GM12872 (cell line): Measurements from ENCODE around the gene ZNF594.

Source experiments
- TF ChIP-seq, protein P1 (sequence below): IDR thresholded peaks from 3 replicates; pipeline ENCODE4 v1.5.1; 2011; ENCODE audit warnings: low read depth, mild to moderate bottlenecking, low read length, moderate library complexity; ENCODE audit not compliant: insufficient read depth

Gene ZNF594

GRCh38 chr17:5183410-5183793 lies 8.3 kb downstream of the ZNF594 start:
- TF ChIP-seq, protein P1, sequence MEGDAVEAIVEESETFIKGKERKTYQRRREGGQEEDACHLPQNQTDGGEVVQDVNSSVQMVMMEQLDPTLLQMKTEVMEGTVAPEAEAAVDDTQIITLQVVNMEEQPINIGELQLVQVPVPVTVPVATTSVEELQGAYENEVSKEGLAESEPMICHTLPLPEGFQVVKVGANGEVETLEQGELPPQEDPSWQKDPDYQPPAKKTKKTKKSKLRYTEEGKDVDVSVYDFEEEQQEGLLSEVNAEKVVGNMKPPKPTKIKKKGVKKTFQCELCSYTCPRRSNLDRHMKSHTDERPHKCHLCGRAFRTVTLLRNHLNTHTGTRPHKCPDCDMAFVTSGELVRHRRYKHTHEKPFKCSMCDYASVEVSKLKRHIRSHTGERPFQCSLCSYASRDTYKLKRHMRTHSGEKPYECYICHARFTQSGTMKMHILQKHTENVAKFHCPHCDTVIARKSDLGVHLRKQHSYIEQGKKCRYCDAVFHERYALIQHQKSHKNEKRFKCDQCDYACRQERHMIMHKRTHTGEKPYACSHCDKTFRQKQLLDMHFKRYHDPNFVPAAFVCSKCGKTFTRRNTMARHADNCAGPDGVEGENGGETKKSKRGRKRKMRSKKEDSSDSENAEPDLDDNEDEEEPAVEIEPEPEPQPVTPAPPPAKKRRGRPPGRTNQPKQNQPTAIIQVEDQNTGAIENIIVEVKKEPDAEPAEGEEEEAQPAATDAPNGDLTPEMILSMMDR: no peak

- TF ChIP-seq, protein P1: no peak
These were observed 8.9 kb downstream of the ZNF594 start for GRCh38 chr17:5182597-5183409.

- TF ChIP-seq, protein P1: no peak
These were observed 10.0 kb downstream of the ZNF594 start for GRCh38 chr17:5181509-5182305.

DNA sequence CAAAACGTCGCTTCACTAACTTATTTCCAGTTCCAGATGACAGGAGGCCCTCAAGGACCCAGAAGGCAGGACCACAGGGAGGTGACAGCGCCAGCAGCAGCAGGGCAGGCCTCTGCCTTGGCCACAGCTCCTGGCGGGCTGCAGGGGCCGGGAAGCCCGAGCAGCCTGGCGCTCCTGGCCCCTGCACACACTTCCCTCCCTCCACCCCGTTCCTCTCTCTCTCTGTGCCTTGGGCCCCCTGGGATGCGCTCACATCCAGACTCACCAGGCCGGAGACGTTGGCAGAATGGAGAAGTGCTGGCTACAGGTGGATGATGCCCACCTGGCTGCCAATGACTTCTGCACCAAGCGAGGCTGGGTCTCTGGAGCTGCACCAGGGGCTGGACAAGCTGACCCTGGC lies 12.7 kb downstream of the ZNF594 start:
- TF ChIP-seq, protein P1: no peak

DNA sequence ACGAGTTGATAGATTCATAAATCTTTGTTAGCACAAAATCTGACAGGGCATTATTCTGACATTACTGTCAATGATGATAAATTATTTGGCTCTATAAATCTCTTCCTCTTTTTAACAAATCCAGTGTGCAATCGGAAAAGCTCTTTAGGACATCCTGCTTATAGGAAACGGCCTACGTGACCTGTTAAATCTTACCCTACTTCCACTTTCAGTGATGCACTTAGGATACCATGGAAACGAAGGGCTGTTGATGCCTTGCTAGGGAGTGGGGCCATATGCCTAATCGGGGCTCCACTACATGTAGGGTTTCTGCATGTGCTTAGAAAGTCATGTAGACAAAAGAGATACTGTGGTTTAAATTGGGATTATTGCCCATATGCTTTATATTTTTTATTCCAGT lies 27.2 kb downstream of the ZNF594 start:
- TF ChIP-seq, protein P1: no peak

- TF ChIP-seq, protein P1: no peak
These were observed 52.3 kb downstream of the ZNF594 start for GRCh38 chr17:5139458-5139732.

- TF ChIP-seq, protein P1: no peak
These were observed 52.8 kb downstream of the ZNF594 start for GRCh38 chr17:5138616-5139457.
